D721Med (cell line): Measurements from ENCODE around the gene PNKP.

ENCODE experiments used
- DNase-seq: peaks from one replicate; pipeline ENCODE4 v3.0.0; 2011; ENCODE audit warnings: low spot score; ENCODE audit not compliant: insufficient read length
- FAIRE-seq: peaks from 2 replicates; lab custom pipeline; 2011; peaks lifted over from hg19 to GRCh38; lab: Jason Lieb, UNC
- TF ChIP-seq, protein P1 (sequence below): IDR thresholded peaks from 2 replicates; pipeline ENCODE4 v1.5.1; 2012; ENCODE audit warnings: mild to moderate bottlenecking, control low read depth; ENCODE audit not compliant: insufficient read depth; ENCODE audit errors: missing control alignments

Gene PNKP

DNA sequence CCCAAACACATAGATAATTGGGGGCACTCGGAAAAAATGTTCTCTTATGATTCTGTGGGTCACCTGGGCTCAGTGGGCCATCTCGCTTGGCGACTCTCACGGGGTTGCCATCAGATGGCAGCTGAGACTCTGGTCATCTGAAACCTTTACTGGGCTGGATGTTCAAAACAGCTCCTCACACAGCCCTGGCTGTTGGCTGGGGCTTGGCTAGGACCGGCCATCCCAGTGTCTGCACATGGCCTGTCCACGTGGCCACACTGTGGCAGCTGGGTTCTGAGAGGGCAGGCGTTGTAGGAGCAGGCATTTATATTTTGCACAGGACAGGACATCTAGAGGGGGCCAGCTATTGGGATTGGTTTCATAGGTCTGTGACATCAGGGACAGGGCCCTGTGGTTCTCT, 33.8 kb downstream of the PNKP start:
- FAIRE-seq: no peak
- TF ChIP-seq, protein P1, sequence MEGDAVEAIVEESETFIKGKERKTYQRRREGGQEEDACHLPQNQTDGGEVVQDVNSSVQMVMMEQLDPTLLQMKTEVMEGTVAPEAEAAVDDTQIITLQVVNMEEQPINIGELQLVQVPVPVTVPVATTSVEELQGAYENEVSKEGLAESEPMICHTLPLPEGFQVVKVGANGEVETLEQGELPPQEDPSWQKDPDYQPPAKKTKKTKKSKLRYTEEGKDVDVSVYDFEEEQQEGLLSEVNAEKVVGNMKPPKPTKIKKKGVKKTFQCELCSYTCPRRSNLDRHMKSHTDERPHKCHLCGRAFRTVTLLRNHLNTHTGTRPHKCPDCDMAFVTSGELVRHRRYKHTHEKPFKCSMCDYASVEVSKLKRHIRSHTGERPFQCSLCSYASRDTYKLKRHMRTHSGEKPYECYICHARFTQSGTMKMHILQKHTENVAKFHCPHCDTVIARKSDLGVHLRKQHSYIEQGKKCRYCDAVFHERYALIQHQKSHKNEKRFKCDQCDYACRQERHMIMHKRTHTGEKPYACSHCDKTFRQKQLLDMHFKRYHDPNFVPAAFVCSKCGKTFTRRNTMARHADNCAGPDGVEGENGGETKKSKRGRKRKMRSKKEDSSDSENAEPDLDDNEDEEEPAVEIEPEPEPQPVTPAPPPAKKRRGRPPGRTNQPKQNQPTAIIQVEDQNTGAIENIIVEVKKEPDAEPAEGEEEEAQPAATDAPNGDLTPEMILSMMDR: no peak

DNA sequence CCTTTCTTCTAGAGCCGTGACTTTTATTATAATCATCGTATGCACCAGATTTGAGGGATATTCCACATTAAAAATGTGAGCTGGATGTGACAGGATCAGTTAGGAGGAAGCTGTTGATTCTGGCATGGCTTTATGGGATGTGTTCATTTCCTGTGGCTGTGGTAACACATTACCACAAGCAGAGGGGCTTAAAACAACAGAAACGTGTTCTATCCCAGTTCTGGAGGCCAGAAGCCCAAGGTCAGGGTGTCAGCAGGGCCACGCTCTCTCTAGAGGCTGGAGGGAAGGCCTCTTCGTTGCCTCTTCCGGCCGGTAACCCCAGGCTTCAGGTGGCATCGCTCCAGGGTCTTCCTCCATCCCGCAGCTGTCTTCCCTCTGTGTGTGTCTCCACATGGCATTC, 34.8 kb downstream of the PNKP start:
- TF ChIP-seq, protein P1: no peak
- no peak for DNase-seq

More for the DNA sequence above, 33.8 kb downstream of the PNKP start:
- DNase-seq: no peak

DNA sequence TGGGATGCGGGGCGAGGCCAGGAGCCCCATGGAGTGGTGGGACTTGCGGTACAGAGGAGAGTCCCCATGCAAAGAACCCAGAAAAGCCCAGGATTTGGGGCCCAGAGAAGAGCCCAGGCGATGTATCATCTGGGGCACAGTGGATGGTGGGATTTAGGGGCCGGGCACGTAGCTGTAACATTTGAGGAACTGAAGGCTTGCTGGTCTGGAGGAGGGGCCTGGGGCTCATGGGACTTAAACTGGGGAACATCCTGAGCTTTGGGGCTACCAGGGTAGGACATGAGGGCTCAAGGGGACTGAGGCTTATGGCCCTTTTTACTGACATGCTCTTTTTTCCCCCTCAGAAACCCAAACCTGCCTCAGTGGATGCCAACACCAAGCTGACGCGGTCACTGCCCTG, 35.8 kb downstream of the PNKP start:
- TF ChIP-seq, protein P1: no peak
- DNase-seq (no peak), FAIRE-seq (no peak)

More for the DNA sequence above, 34.8 kb downstream of the PNKP start:
- FAIRE-seq: no peak

DNA sequence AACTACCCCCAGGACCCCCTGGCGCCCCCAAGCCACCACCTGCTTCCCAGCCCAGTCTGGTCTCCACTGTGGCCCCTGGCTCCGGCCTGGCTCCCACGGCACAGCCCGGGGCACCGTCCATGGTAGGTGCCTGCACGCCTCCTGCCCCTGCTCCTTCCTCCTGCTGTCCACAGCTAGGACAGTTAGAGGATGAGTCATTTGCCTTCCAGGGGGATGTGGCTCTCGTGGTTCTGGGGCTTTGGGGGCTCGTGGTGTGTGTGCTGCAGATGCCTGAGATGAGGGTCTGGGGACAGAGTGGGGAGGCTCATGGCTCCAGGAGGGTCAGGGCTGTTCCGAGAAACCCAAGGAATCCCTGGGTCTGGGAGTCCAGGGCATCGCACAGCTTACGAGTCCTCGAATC, 36.6 kb downstream of the PNKP start:
- TF ChIP-seq, protein P1: no peak
- FAIRE-seq: no peak
- no peak for DNase-seq

DNA sequence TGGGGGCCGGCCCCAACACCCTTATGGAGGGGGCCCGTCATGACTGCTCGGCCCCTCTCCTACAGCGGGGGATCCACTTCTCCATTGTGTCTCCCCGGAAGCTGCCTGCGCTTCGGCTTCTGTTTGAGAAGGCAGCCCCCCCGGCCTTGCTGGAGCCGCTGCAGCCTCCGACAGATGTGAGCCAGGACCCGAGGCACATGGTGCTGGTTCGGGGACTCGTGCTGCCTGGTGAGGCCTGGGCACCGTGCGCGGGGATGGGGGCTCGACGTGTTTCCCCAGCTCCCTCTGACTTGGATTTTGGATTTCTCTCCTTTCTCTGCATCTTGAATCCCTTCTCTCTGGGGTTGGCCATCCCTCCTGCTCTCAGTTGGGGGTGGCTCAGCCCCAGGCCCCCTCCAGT, 37.7 kb downstream of the PNKP start:
- TF ChIP-seq, protein P1: no peak
- DNase-seq (no peak), FAIRE-seq (no peak)

DNA sequence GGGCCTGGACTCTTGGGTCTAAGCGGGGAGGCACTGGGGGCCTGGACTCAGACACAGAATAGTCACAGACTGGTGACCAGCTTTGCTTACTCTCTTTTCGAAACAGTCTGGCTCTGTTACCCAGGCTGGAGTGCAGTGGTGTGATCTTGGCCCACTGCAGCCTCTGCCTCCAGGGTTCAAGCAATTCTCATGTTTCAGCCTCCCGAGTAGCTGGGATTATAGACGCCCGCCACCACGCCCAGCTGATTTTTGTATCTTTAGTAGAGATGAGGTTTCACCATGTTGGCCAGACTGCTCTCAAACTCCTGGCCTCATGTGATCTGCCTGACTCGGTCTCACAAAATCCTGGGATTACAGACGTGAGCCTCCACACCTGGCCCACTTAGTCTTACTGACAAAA, 38.2 kb downstream of the PNKP start:
- no peak for FAIRE-seq
- TF ChIP-seq, protein P1: no peak
- no peak for DNase-seq

DNA sequence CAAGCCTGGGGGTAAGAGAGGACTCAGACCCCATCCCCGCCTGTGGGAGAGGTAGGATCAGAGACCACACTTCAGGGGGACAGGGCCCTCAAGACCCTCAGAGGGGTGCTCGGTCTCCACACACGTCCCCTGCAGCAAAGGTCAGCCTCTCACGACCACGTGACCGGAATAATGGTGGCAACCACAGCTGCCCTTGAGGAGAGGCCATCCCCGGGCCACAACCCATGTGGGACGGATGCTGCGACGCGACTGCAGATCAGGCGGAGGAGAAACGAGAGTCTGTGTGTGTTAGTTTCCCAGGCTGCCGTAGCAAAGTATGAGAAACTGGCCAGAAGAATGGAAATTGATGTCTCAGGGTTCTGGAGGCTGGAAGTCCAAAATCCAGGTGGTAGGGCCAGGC, 40.3 kb downstream of the PNKP start:
- DNase-seq (no peak), FAIRE-seq (no peak)
- TF ChIP-seq, protein P1: no peak
